K562 (cell line): Measurements from ENCODE around the gene OIT3. TPM values are rescaled to one million over a fixed set of nuclear protein-coding genes. Genes with fewer than 3 reads are reported as not detected.
A peak's percentile ranks its signal among the peaks of the same experiment; 100 is the strongest.

Experiments used
- ATAC-seq: fragments of 200-7000 bp; cut with Tn5 transposase; 3 replicates; pipeline ENCODE4 v1.9.1; 2020; ENCODE audit warnings: moderate library complexity
- BruUV-seq: library from RNA; stranded (reverse); fragments of 400-500 nt; replicated peaks from 2 replicates; lab custom pipeline; 2021; lab: Mats Ljungman, UMichigan
- CTCF ChIA-PET: fragments of 300-600 bp; formaldehyde crosslinking; extraction: SDS; loops from one replicate; lab custom pipeline; 2021; ENCODE audit warnings: low intra/inter-chr PET ratio; lab: Yijun Ruan, JAX
- POLR2A ChIA-PET: fragments of 300-600, 350-650 bp; sonication (Branson Sonifier 250); formaldehyde crosslinking; extraction: SDS; loops from one replicate; lab custom pipeline; 2021; ENCODE audit warnings: antibody characterized with exemption, inconsistent platforms; lab: Yijun Ruan, JAX
- DNase-seq, 4 experiments: peaks; one replicate each; pipeline versions ENCODE4 v3.0.0 to v3.0.0-alpha.2; 2011 to 2018; ENCODE audit warnings: low spot score in 3 of 4, mixed read lengths in 3 of 4; ENCODE audit errors: extremely low read depth in 1 of 4
- FAIRE-seq: peaks from 2 replicates; lab custom pipeline; 2011; peaks lifted over from hg19 to GRCh38; lab: Jason Lieb, UNC
- H2AFZ ChIP-seq: 2 replicates; pipeline ENCODE4 v1.6.0; 2011; ENCODE audit warnings: low read depth, low read length, control low read depth, inconsistent platforms
- H3K27ac ChIP-seq: fragments of 200-600 bp; 3 replicates; pipeline ENCODE4 v1.8.0; 2011; ENCODE audit warnings: low read depth, mild to moderate bottlenecking, control low read depth, inconsistent platforms, low read length, moderate library complexity, mixed read lengths; ENCODE audit errors: extremely low read depth
- H3K27me3 ChIP-seq, 2 experiments: fragments of 300-600 bp in 1 of 2; 2 replicates in 1 of 2; 3 replicates in 1 of 2; pipeline versions ENCODE4 v1.6.0 to v1.8.0; 2011; ENCODE audit warnings: inconsistent platforms in 2 of 2, low read length in 2 of 2, mild to moderate bottlenecking in 1 of 2, mixed read lengths in 1 of 2, moderate library complexity in 1 of 2; ENCODE audit not compliant: control insufficient read depth in 2 of 2, insufficient read depth in 2 of 2
- H3K36me3 ChIP-seq: fragments of 300-600 bp; 3 replicates; pipeline ENCODE4 v1.8.0; 2011; ENCODE audit warnings: mild to moderate bottlenecking, low read length, inconsistent platforms; ENCODE audit not compliant: control insufficient read depth, insufficient read depth
- H3K4me1 ChIP-seq, 2 experiments: fragments of 200-600 bp in 1 of 2; replicated peaks in 1 of 2; 2 replicates in 1 of 2; 3 replicates in 1 of 2; pipeline versions ENCODE4 v1.5.1 to v1.8.0; 2011; ENCODE audit warnings: inconsistent platforms in 2 of 2, low read length in 2 of 2, mild to moderate bottlenecking in 1 of 2, mixed read lengths in 1 of 2, moderate library complexity in 1 of 2; ENCODE audit not compliant: control insufficient read depth in 2 of 2, insufficient read depth in 2 of 2
- H3K4me2 ChIP-seq: 2 replicates; pipeline ENCODE4 v1.6.1; 2011; ENCODE audit warnings: low read length, control low read depth, inconsistent platforms, mixed read lengths; ENCODE audit not compliant: insufficient read depth
- H3K4me3 ChIP-seq: fragments of 200-600 bp; sonication (generic), shearing (Covaris generic); 2 replicates; pipeline ENCODE4 v1.5.1; 2016; ENCODE audit warnings: control low read depth, inconsistent platforms
- H3K79me2 ChIP-seq: fragments of 200-600 bp; 3 replicates; pipeline ENCODE4 v1.8.0; 2011; ENCODE audit warnings: low read length, inconsistent platforms; ENCODE audit not compliant: control insufficient read depth, insufficient read depth
- H3K9ac ChIP-seq, 2 experiments: 2 replicates each; pipeline versions ENCODE4 v1.6.0 to v1.6.1; 2011; ENCODE audit warnings: low read depth in 2 of 2, low read length in 2 of 2, control low read depth in 1 of 2, inconsistent platforms in 1 of 2, mild to moderate bottlenecking in 1 of 2, mixed read lengths in 1 of 2; ENCODE audit not compliant: insufficient read depth in 1 of 2
- H3K9me1 ChIP-seq: one replicate; pipeline ENCODE4 v1.6.0; 2011; ENCODE audit warnings: inconsistent platforms, mild to moderate bottlenecking, low read length, moderate library complexity; ENCODE audit not compliant: control insufficient read depth, insufficient read depth
- H3K9me3 ChIP-seq: replicated peaks from 2 replicates; pipeline ENCODE4 v1.5.1; 2011; ENCODE audit warnings: low read depth, low read length, inconsistent platforms; ENCODE audit not compliant: control insufficient read depth, insufficient read depth
- H4K20me1 ChIP-seq: replicated peaks from 2 replicates; pipeline ENCODE4 v1.6.1; 2011; ENCODE audit warnings: low read length, inconsistent platforms, mixed read lengths; ENCODE audit not compliant: control insufficient read depth, insufficient read depth
- COPS2 ChIP-seq: fragments of 450-650 bp; conservative IDR thresholded peaks from 2 replicates; pipeline ENCODE4 v1.6.1; 2016; ENCODE audit warnings: mild to moderate bottlenecking, moderate library complexity
- ESRRA ChIP-seq: fragments of 450-650 bp; IDR thresholded peaks from 2 replicates; pipeline ENCODE4 v1.6.1; 2014; ENCODE audit warnings: low read depth, mild to moderate bottlenecking, moderate library complexity, borderline replicate concordance
- GTF2B ChIP-seq: IDR thresholded peaks from 2 replicates; pipeline ENCODE4 v1.6.1; 2011; ENCODE audit not compliant: insufficient read length; ENCODE audit errors: extremely low read depth
- NR0B1 ChIP-seq: fragments of 450-650 bp; IDR thresholded peaks from one replicate; pipeline ENCODE4 v1.6.1; 2018; ENCODE audit warnings: mild to moderate bottlenecking, moderate library complexity; ENCODE audit not compliant: partially characterized antibody
- POLR3A ChIP-seq: IDR thresholded peaks from 2 replicates; pipeline ENCODE4 v1.6.1; 2011; ENCODE audit warnings: borderline replicate concordance, mild to moderate bottlenecking, moderate library complexity; ENCODE audit not compliant: insufficient read length, insufficient read depth; ENCODE audit errors: extremely low read depth
- SAFB2 ChIP-seq: fragments of 200-400 bp; formaldehyde crosslinking; IDR thresholded peaks from 2 replicates; pipeline ENCODE4 v1.6.1; 2018; ENCODE audit warnings: borderline replicate concordance, low read length, low read depth, moderate library complexity; ENCODE audit not compliant: severe bottlenecking
- TAF9B ChIP-seq: fragments of 450-650 bp; IDR thresholded peaks from 2 replicates; pipeline ENCODE4 v1.6.1; 2018; ENCODE audit warnings: mild to moderate bottlenecking; ENCODE audit not compliant: partially characterized antibody
- TFAP4 ChIP-seq: sonication (generic); formaldehyde crosslinking; IDR thresholded peaks from 2 replicates; pipeline ENCODE4 v1.8.0; 2022; ENCODE audit warnings: missing genetic modification reagents, mild to moderate bottlenecking, moderate library complexity, borderline replicate concordance
- ZBTB26 ChIP-seq: fragments of 450-650 bp; formaldehyde crosslinking; IDR thresholded peaks from 2 replicates; pipeline ENCODE4 v1.4.0; 2022; ENCODE audit warnings: missing genetic modification characterization
- ZNF121 ChIP-seq: sonication (generic); formaldehyde crosslinking; conservative IDR thresholded peaks from 2 replicates; pipeline ENCODE4 v1.8.0; 2022; ENCODE audit warnings: missing genetic modification reagents
- WGBS: fragments of 100-300 bp; shearing (Covaris generic); methylation state at CpG from one replicate; pipeline ENCODE4 v1.1.6; 2016; ENCODE audit warnings: low coverage, mixed read lengths; ENCODE audit not compliant: insufficient coverage; ENCODE audit errors: missing lambda C conversion rate; 5-methylcytosine and 5-hydroxymethylcytosine counted together
- in situ Hi-C: fragments of 300-500 bp; cut with MboI; formaldehyde crosslinking; loops from 4 replicates; pipeline ENCODE4 v1.15.0; 2018; ENCODE audit warnings: inconsistent platforms, mixed read lengths
- intact Hi-C: fragments of 100-400 bp; cut with micrococcal nuclease; formaldehyde crosslinking; loops from 2 replicates; pipeline ENCODE4 v1.14.2; 2022
- polyA plus RNA-seq, 8 experiments: library from polyadenylated mRNA; depleted of rRNA in 4 of 8; stranded (reverse) in 5 of 8; unstranded in 3 of 8; fragments of >200 nt; fragmentation: Nextera tagmentation in 2 of 8; fragmentation: Illumina TruSeq in 1 of 8; extraction: Ambion mirVana in 2 of 8; extraction: Trizol in 1 of 8; gene quantifications; 2 replicates each; pipeline versions ENCODE4 v1.2.1 to v1.2.3, GENCODE V29; 2011 to 2014; ENCODE audit warnings: inconsistent platforms in 1 of 8, missing spikeins in 1 of 8
- total RNA-seq, 7 experiments: library from RNA; depleted of rRNA in 6 of 7; stranded (reverse); fragments of >200 nt in 6 of 7; fragmentation: Illumina TruSeq in 2 of 7; extraction: Trizol in 2 of 7; gene quantifications; 2 replicates each; pipeline versions ENCODE4 v1.2.1 to v1.2.3, GENCODE V29; 2011 to 2021; ENCODE audit warnings: low replicate concordance in 1 of 7

OIT3 gene
- total and polyA plus RNA-seq, 9 of the 15 experiments (the other 6 are each of a cell fraction or from before 2014, with no cell fraction given): not detected

- Histone ChIP-seq H3K9me3 (no peaks in the 10 kb centered on the region), H3K4me1 (no peaks in the 10 kb centered on the region; a peak in 1 of 5 replicates), H4K20me1 (no peaks in the 10 kb centered on the region), H3K9ac (no peak overlapping the region), H3K27me3 (no peaks in the 10 kb centered on the region; a peak in 2 of 5 replicates), H3K9me1 (no peaks in the 10 kb centered on the region), H3K4me3 (no peak overlapping the region), H3K27ac (no peak overlapping the region), H2AFZ (no peak overlapping the region), H3K4me2 (no peak overlapping the region), H3K36me3 (no peaks in the 10 kb centered on the region), H3K79me2 (no peaks in the 10 kb centered on the region)
- TF ChIP-seq TFAP4 (CRISPR knock-in tag): no peak
- peak; percentile 63 for TF ChIP-seq ZNF121 (CRISPR knock-in tag)
- FAIRE-seq: no peak
- in situ Hi-C loops (no loop called here), intact Hi-C loops (no loop called here)
- no TSS peak for BruUV-seq
- 0% methylated on average over 1 of the region's 1 CpG for WGBS
- ChIA-PET POLR2A (interaction anchor here (0.5 to 1.2 kb wide), 3 partner anchors 9 to 153 kb away, joined by 3 read pairs; no protein-coding TSS in a partner anchor), CTCF (no interaction called here)
- no peak for DNase-seq
- ATAC-seq: no peak
Observed at GRCh38 chr10:72946963-72947362, 53.4 kb downstream of the OIT3 start.

GRCh38 chr10:72948762-72949161 is 55.2 kb downstream of the OIT3 start:
- Histone ChIP-seq H3K4me1 (no peaks in the 10 kb centered on the region; a peak in 1 of 5 replicates), H3K79me2 (no peaks in the 10 kb centered on the region), H3K27ac (no peak overlapping the region), H3K9me1 (no peaks in the 10 kb centered on the region), H3K36me3 (no peaks in the 10 kb centered on the region), H3K27me3 (peaks cover 0 to 5% of the 10 kb centered on the region in 2 experiments; a peak in 3 of 5 replicates), H2AFZ (no peak overlapping the region), H3K4me2 (no peak overlapping the region), H3K9ac (no peak overlapping the region), H4K20me1 (no peaks in the 10 kb centered on the region), H3K4me3 (no peak overlapping the region), H3K9me3 (no peaks in the 10 kb centered on the region)
- WGBS: under 1% methylated on average over 6 of the region's 6 CpGs
- CTCF ChIA-PET: no interaction called here
- intact Hi-C loops: no loop called here
- in situ Hi-C loops: no loop called here
- POLR2A ChIA-PET: interaction anchor here (0.8 to 1.0 kb wide), 4 partner anchors 9 to 48 kb away, joined by 3 to 4 read pairs (median 3); no protein-coding TSS in a partner anchor
- BruUV-seq: no TSS peak
- peak in 2 of 4 experiments; percentile 15 to 20 for DNase-seq
- ATAC-seq: 0 out of 3 replicates have a peak, but pooled peaks have one; percentile 38
- no peak for FAIRE-seq
- TF ChIP-seq GTF2B (no peak), ESRRA (no peak), COPS2 (no peak), TAF9B (no peak), SAFB2 (no peak), ZBTB26 (CRISPR knock-in tag) (no peak), POLR3A (no peak), NR0B1 (no peak)
